ENCODE measurements around the gene NANOS2.
"Not testable (repeated sequence)": the region's sequence is repeated elsewhere in the genome, so short reads cannot be mapped to it uniquely, and the experiment has no call there.

The NANOS2 gene

GRCh38 chr19:45911291-45911690, 3.3 kb downstream of the NANOS2 start:
- H3K4me3 Mint-ChIP-seq = no peak overlapping the region
- peaks cover 15% of the 10 kb centered on the region for H3K27me3 Mint-ChIP-seq (ENCODE audit: low read depth)
- no peak overlapping the region for H3K27ac Mint-ChIP-seq
- no peaks in the 10 kb centered on the region for H3K36me3 Mint-ChIP-seq (ENCODE audit: low read depth)
- peaks cover 3% of the 10 kb centered on the region for H3K4me1 Mint-ChIP-seq (ENCODE audit: low read depth)
- no peaks in the 10 kb centered on the region for H3K9me3 Mint-ChIP-seq

GRCh38 chr19:45908956-45909355, 5.6 kb downstream of the NANOS2 start:
- H3K27me3 Mint-ChIP-seq (ENCODE audit: low read depth) = peaks cover 15% of the 10 kb centered on the region
- H3K9me3 Mint-ChIP-seq = no peaks in the 10 kb centered on the region
- H3K36me3 Mint-ChIP-seq (ENCODE audit: low read depth) = no peaks in the 10 kb centered on the region
- no peak overlapping the region for H3K4me3 Mint-ChIP-seq
- H3K27ac Mint-ChIP-seq = no peak overlapping the region
- H3K4me1 Mint-ChIP-seq (ENCODE audit: low read depth) = peaks cover 3% of the 10 kb centered on the region

DNA sequence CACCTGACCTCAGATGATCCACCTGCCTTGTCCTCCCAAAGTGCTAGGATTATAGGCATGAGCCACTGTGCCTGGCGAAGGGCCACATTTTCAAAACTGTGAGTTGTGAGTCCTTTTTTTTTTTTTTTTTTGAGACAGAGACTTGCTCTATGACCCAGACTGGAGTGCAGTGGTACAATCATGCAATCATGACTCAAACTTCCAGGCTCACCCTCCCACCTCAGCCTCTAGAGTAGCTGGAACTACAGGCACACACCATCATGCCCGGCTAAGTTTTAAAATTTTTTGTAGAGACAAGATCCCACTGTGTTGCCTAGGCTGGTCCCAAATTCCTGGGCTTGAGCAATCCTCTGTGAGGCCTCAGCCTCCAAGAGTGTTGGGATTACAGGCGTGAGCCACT, 8.4 kb downstream of the NANOS2 start:
- Mint-ChIP-seq H3K4me1 (ENCODE audit: low read depth) (peaks cover 8% of the 10 kb centered on the region), H3K36me3 (ENCODE audit: low read depth) (no peaks in the 10 kb centered on the region), H3K27ac (no peak overlapping the region), H3K27me3 (ENCODE audit: low read depth) (peaks cover 6% of the 10 kb centered on the region), H3K9me3 (no peaks in the 10 kb centered on the region), H3K4me3 (no peak overlapping the region)

DNA sequence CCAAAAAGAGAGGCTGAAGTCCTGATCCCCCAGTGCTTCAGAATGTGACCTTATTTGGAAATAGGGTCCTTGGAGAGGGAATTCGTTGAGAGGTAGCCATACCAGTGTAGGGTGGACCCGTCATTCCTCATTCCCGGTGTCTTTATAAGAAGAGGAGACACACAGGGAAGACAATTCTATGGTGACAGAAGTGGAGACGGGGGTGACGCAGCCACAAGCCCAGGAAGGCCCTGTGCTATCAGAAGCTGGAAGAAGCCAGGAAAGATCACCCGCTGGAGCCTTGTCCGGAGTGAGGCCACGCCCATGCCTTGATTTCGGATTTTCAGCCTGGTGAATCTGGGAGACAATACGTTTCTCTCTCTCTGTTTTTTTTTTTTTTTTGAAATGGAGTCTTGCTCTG, 9.6 kb downstream of the NANOS2 start:
- peaks cover 6% of the 10 kb centered on the region for H3K36me3 Mint-ChIP-seq (ENCODE audit: low read depth)
- peaks cover 4% of the 10 kb centered on the region for H3K27me3 Mint-ChIP-seq (ENCODE audit: low read depth)
- H3K4me1 Mint-ChIP-seq (ENCODE audit: low read depth) = peaks cover 13% of the 10 kb centered on the region
- H3K9me3 Mint-ChIP-seq = no peaks in the 10 kb centered on the region
- H3K27ac Mint-ChIP-seq = no peak overlapping the region
- no peak overlapping the region for H3K4me3 Mint-ChIP-seq

- Mint-ChIP-seq H3K9me3 (no peaks in the 10 kb centered on the region), H3K27ac (peak overlapping the region; percentile 88), H3K4me3 (peak overlapping the region; percentile 98), H3K36me3 (ENCODE audit: low read depth) (peaks cover 17% of the 10 kb centered on the region), H3K4me1 (ENCODE audit: low read depth) (peaks cover 11% of the 10 kb centered on the region), H3K27me3 (ENCODE audit: low read depth) (no peaks in the 10 kb centered on the region)
Measured at GRCh38 chr19:45902651-45903625, 11.6 kb downstream of the NANOS2 start.

- Mint-ChIP-seq H3K4me3 (peak within 1 kb of the TSS; percentile 98), H3K27ac (peak within 1 kb of the TSS; percentile 88), H3K4me1 (ENCODE audit: low read depth) (peaks cover 11% of the 10 kb centered on the region), H3K9me3 (no peaks in the 10 kb centered on the region), H3K36me3 (ENCODE audit: low read depth) (peaks cover 17% of the 10 kb centered on the region), H3K27me3 (ENCODE audit: low read depth) (no peaks in the 10 kb centered on the region)
Measured at GRCh38 chr19:45901912-45902650, 12.5 kb downstream of the NANOS2 start, which contains the start of gene MYPOP. TSS of gene MYPOP (minus strand) at chr19:45902613. CDS start at chr19:45901773, 840 bp downstream.

DNA sequence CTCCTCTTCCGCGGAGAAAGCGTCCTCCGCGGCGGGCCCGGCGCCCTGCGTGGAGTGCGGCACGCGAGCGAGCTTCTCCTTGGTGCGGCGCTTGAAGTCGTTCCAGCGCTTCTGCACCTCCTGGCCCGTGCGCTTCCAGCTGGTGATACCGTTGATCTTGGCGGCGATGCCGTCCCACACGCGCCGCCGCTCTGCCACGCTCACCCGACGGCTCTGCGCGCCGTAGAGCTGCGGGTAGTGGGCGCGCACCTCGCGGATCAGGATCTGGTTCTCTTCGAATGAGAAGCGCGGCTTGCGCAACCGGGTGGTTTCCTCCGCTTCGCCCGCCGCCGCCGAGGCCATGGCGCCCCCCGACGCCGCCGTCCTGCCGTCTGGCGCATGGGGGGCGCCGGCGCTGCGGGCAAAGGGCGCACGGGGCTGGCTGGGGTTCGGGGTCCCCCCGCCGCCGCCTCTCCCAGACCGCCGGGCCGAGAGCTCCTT, 13.1 kb downstream of the NANOS2 start:
- no peaks in the 10 kb centered on the region for H3K9me3 Mint-ChIP-seq
- no peak overlapping the region for H3K27ac Mint-ChIP-seq
- no peaks in the 10 kb centered on the region for H3K27me3 Mint-ChIP-seq (ENCODE audit: low read depth)
- peaks cover 11% of the 10 kb centered on the region for H3K4me1 Mint-ChIP-seq (ENCODE audit: low read depth)
- peaks cover 17% of the 10 kb centered on the region for H3K36me3 Mint-ChIP-seq (ENCODE audit: low read depth)
- peak overlapping the region; percentile 31 for H3K4me3 Mint-ChIP-seq

DNA sequence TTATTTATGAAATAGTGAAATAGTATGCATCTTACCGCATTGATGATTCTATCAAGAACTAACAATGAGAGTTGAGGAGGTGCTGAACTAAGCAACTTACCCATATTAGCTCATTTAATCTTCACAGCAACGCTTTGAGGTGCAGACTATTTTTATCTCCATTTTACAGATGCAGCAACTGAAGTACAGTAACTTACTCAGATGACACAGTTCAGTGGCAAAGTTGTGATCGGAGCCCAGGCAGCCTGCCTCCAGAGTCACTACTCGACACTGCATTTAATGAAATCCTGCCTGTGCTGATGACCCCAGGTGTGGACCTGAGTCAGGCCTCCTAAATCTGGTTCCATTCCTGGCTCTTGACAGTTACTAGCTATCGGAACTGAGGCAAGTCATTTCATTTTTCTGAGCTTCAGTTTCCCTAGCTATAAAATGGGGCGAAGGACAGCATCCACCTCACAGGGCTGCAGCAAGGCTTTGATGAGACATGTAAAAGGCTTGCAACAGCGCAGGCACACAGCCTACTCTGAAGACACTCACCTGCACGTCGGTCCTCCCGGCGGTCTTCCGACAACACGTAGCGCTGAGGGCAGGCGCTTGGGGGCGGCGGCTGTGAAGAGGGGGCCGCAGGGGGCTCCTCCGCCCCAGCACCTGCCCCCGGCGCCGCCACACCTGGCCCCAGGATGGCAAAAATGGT, 13.7 kb downstream of the NANOS2 start:
- Mint-ChIP-seq H3K27ac (no peak overlapping the region), H3K36me3 (ENCODE audit: low read depth) (peaks cover 17% of the 10 kb centered on the region), H3K4me3 (peak overlapping the region; percentile 34), H3K4me1 (ENCODE audit: low read depth) (peaks cover 11% of the 10 kb centered on the region), H3K9me3 (no peaks in the 10 kb centered on the region), H3K27me3 (ENCODE audit: low read depth) (no peaks in the 10 kb centered on the region)

DNA sequence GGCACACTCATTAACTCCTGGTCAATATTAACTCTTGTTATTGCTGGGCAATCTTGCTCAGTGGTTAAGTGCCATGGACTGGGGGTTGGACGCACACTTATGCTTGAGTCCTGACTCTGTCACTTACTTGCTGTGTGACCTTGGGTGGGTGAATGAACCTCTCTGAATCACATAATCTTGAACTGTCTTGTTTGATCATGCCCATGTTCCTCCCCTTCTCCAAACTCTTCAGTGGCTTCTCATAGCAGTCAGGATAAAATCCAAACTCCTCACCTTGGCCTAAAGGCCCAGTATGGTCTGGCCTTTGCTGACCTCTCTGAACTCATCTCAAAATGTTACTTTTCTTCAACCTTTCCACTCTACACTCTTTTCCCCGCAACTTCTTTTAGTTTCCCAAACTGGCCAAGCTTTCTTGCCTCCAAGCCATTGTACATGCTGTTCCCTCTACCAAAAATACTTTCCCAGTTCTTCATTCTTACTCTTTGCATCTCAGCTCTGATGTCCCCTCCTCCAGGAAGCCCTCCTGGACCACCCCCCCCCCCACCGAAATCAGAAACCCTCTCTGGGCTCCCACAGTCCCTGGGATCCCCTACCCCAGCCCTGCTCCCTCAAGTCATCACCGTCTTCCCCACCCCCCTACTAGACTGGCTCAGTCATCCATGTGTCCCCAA, 14.5 kb downstream of the NANOS2 start:
- Mint-ChIP-seq H3K27ac (no peak overlapping the region), H3K4me1 (ENCODE audit: low read depth) (peaks cover 11% of the 10 kb centered on the region), H3K4me3 (no peak overlapping the region), H3K36me3 (ENCODE audit: low read depth) (peaks cover 20% of the 10 kb centered on the region), H3K9me3 (no peaks in the 10 kb centered on the region), H3K27me3 (ENCODE audit: low read depth) (no peaks in the 10 kb centered on the region)

- Mint-ChIP-seq H3K27ac (no peak overlapping the region), H3K9me3 (no peaks in the 10 kb centered on the region), H3K4me1 (ENCODE audit: low read depth) (peaks cover 11% of the 10 kb centered on the region), H3K27me3 (ENCODE audit: low read depth) (no peaks in the 10 kb centered on the region), H3K4me3 (no peak overlapping the region), H3K36me3 (ENCODE audit: low read depth) (peaks cover 20% of the 10 kb centered on the region)
Measured at GRCh38 chr19:45899253-45899652, 15.3 kb downstream of the NANOS2 start.

DNA sequence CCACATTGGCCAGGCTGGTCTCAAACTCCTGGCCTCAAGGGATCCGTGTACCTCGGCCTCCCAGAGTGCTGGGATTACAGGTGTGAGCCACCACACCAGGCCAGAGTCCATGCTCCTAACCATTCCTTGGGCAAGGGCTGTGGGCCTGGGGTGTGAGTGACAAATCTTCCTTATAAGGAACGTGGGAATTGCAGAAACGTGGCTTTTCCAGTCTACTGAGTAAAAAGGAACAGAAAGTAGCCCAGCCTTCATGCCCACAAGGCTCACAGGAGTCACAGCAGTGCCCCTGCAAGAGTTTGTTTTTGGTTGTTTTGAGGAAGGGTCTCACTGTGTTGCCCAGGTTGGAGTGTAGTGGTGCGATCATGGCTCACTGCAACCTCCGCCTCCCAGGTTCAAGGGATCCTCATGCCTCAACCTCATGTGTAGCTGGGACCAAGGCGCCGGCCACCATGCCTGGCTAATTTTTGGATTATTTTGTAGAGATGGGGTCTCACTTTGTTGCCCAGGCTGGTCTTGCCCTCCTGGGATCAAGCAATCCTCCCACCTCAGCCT, 17.2 kb downstream of the NANOS2 start:
- no peak overlapping the region for H3K27ac Mint-ChIP-seq

DNA sequence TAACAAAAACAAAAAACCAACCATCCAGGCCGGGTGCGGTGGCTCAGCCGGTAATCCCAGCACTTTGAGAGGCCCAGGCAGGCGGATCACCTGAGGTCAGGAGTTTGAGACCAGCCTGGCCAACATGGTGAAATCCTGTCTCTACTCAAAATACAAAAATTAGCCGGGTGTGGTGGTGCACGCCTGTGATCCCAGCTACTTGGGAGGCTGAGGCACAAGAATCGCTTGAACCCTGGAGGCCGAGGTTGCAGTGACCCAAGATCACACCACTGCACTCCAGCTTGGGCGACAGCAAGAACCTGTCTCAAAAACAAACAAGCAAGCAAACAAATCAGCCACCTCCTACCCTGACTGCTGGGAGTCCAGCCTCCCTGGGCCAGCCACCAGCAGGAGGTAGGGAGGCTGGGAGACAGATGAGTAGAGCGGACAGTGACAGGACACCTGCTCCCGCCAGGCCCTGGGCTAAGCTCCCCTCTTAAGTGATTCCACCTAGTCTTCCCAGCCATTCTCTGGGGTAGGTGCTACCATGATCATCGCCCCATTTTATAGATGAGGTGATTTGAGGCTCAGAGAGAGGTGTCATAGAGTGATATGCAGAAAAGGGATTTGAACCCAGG, 18.5 kb downstream of the NANOS2 start:
- not testable (repeated sequence) for H3K4me1 Mint-ChIP-seq (ENCODE audit: low read depth); H3K27ac Mint-ChIP-seq; H3K9me3 Mint-ChIP-seq; H3K4me3 Mint-ChIP-seq; H3K27me3 Mint-ChIP-seq (ENCODE audit: low read depth)
- peaks cover 21% of the 10 kb centered on the region for H3K36me3 Mint-ChIP-seq (ENCODE audit: low read depth)

More for the DNA sequence above, 17.2 kb downstream of the NANOS2 start:
- H3K27me3 Mint-ChIP-seq (ENCODE audit: low read depth) = no peaks in the 10 kb centered on the region
- peaks cover 21% of the 10 kb centered on the region for H3K36me3 Mint-ChIP-seq (ENCODE audit: low read depth)
- no peak overlapping the region for H3K4me3 Mint-ChIP-seq
- H3K4me1 Mint-ChIP-seq (ENCODE audit: low read depth) = peaks cover 12% of the 10 kb centered on the region
- no peaks in the 10 kb centered on the region for H3K9me3 Mint-ChIP-seq

GRCh38 chr19:45895519-45895972, 19.0 kb downstream of the NANOS2 start:
- peaks cover 17% of the 10 kb centered on the region for H3K36me3 Mint-ChIP-seq (ENCODE audit: low read depth)
- H3K27me3 Mint-ChIP-seq (ENCODE audit: low read depth) = no peaks in the 10 kb centered on the region
- no peak overlapping the region for H3K4me3 Mint-ChIP-seq
- peaks cover 2% of the 10 kb centered on the region for H3K4me1 Mint-ChIP-seq (ENCODE audit: low read depth)
- H3K9me3 Mint-ChIP-seq = no peaks in the 10 kb centered on the region
- no peak overlapping the region for H3K27ac Mint-ChIP-seq

All from T-helper 1 cell treated with Interleukin-12 subunit alpha and Interleukin-12 subunit beta and Interleukin-4 antibody, amounts not matched to agents 30 μg/mL and 1 μg/mL, for 36 hours (primary cell).